GM19099 (cell line): ENCODE results near the gene RCOR2.

Experiments
- POLR2A ChIP-seq: IDR thresholded peaks from 3 replicates; pipeline ENCODE4 v1.6.1; 2011; ENCODE audit warnings: low read depth; ENCODE audit not compliant: insufficient read length; ENCODE audit errors: extremely low read depth

The RCOR2 gene

GRCh38 chr11:63937713-63938478 is 20.9 kb upstream of the RCOR2 start:
- TF ChIP-seq POLR2A, result no peak

- no peak for TF ChIP-seq POLR2A
These were observed 16.5 kb upstream of the RCOR2 start for GRCh38 chr11:63933459-63933858.

- no peak for TF ChIP-seq POLR2A
These were observed 14.9 kb upstream of the RCOR2 start for GRCh38 chr11:63931876-63932275.

GRCh38 chr11:63931045-63931444 is 14.1 kb upstream of the RCOR2 start:
- TF ChIP-seq POLR2A, result no peak

- TF ChIP-seq POLR2A, result no peak
These were observed 12.7 kb upstream of the RCOR2 start for GRCh38 chr11:63929616-63930015.

GRCh38 chr11:63923319-63923718 is 6.4 kb upstream of the RCOR2 start:
- no peak for TF ChIP-seq POLR2A

- no peak for TF ChIP-seq POLR2A
These were observed 5.8 kb upstream of the RCOR2 start for GRCh38 chr11:63922673-63923192.

- TF ChIP-seq POLR2A, result no peak
These were observed 4.0 kb upstream of the RCOR2 start for GRCh38 chr11:63920939-63921417.

- TF ChIP-seq POLR2A, result no peak
These were observed 3.4 kb upstream of the RCOR2 start for GRCh38 chr11:63920126-63920938.

GRCh38 chr11:63919267-63920125 is 2.5 kb upstream of the RCOR2 start:
- TF ChIP-seq POLR2A, result no peak

- no peak for TF ChIP-seq POLR2A
These were observed 1.7 kb upstream of the RCOR2 start for GRCh38 chr11:63918507-63919191.

GRCh38 chr11:63917692-63918506 is 935 bp upstream of the RCOR2 start:
- TF ChIP-seq POLR2A, result no peak
